ENCODE results near the gene RXRA.

The RXRA gene

GRCh38 chr9:134359493-134360179, 33.4 kb downstream of the RXRA start:
- no peaks in the 10 kb centered on the region for H3K27me3 ChIP-seq (ENCODE audit: control insufficient read depth, insufficient read depth, low read length)
- TF ChIP-seq CTCF (IDR thresholded peaks at IDR 0.05) = no peak
- H3K79me2 ChIP-seq = peaks cover 38% of the 10 kb centered on the region
- peak overlapping the region; percentile 86 for H3K27ac ChIP-seq
- no peak overlapping the region for H3K4me3 ChIP-seq (ENCODE audit: low read depth, low read length)
- peaks cover 74% of the 10 kb centered on the region for H3K4me1 ChIP-seq
- H3K9me3 ChIP-seq (ENCODE audit: control insufficient read depth, low read length) = no peaks in the 10 kb centered on the region
- H2AFZ ChIP-seq = no peak overlapping the region
- peak overlapping the region; percentile 35 for H3K4me2 ChIP-seq (ENCODE audit: low read length)
- no peak overlapping the region for H3K9ac ChIP-seq
- no peaks in the 10 kb centered on the region for H3K36me3 ChIP-seq (ENCODE audit: control insufficient read depth, insufficient read depth, low read length)

GRCh38 chr9:134360180-134360759, 34.0 kb downstream of the RXRA start:
- H3K4me1 ChIP-seq = peaks cover 74% of the 10 kb centered on the region
- peak; percentile 34 for TF ChIP-seq CTCF (IDR thresholded peaks at IDR 0.05)
- H3K4me3 ChIP-seq (ENCODE audit: low read depth, low read length) = no peak overlapping the region
- no peaks in the 10 kb centered on the region for H3K36me3 ChIP-seq (ENCODE audit: control insufficient read depth, insufficient read depth, low read length)
- H3K4me2 ChIP-seq (ENCODE audit: low read length) = peak overlapping the region; percentile 48
- H3K79me2 ChIP-seq = peaks cover 38% of the 10 kb centered on the region
- H3K9ac ChIP-seq = no peak overlapping the region
- peak overlapping the region; percentile 86 for H3K27ac ChIP-seq
- no peaks in the 10 kb centered on the region for H3K27me3 ChIP-seq (ENCODE audit: control insufficient read depth, insufficient read depth, low read length)
- H2AFZ ChIP-seq = no peak overlapping the region
- H3K9me3 ChIP-seq (ENCODE audit: control insufficient read depth, low read length) = no peaks in the 10 kb centered on the region

- H3K9ac ChIP-seq = no peak overlapping the region
- H3K9me3 ChIP-seq (ENCODE audit: control insufficient read depth, low read length) = no peaks in the 10 kb centered on the region
- no peaks in the 10 kb centered on the region for H3K27me3 ChIP-seq (ENCODE audit: control insufficient read depth, insufficient read depth, low read length)
- peak overlapping the region; percentile 28 for H3K4me3 ChIP-seq (ENCODE audit: low read depth, low read length)
- peak overlapping the region; percentile 48 for H3K4me2 ChIP-seq (ENCODE audit: low read length)
- peaks cover 74% of the 10 kb centered on the region for H3K4me1 ChIP-seq
- TF ChIP-seq CTCF (IDR thresholded peaks at IDR 0.05) = no peak
- peak overlapping the region; percentile 86 for H3K27ac ChIP-seq
- H3K79me2 ChIP-seq = peaks cover 38% of the 10 kb centered on the region
- H2AFZ ChIP-seq = no peak overlapping the region
- H3K36me3 ChIP-seq (ENCODE audit: control insufficient read depth, insufficient read depth, low read length) = no peaks in the 10 kb centered on the region
Measured at GRCh38 chr9:134360897-134361296, 34.6 kb downstream of the RXRA start.

GRCh38 chr9:134361426-134361825, 35.2 kb downstream of the RXRA start:
- H3K27ac ChIP-seq = peak overlapping the region; percentile 86
- peaks cover 73% of the 10 kb centered on the region for H3K4me1 ChIP-seq
- H3K27me3 ChIP-seq (ENCODE audit: control insufficient read depth, insufficient read depth, low read length) = no peaks in the 10 kb centered on the region
- peaks cover 38% of the 10 kb centered on the region for H3K79me2 ChIP-seq
- no peak overlapping the region for H3K9ac ChIP-seq
- H3K36me3 ChIP-seq (ENCODE audit: control insufficient read depth, insufficient read depth, low read length) = no peaks in the 10 kb centered on the region
- H3K4me2 ChIP-seq (ENCODE audit: low read length) = peak overlapping the region; percentile 40
- TF ChIP-seq CTCF (IDR thresholded peaks at IDR 0.05) = no peak
- H3K9me3 ChIP-seq (ENCODE audit: control insufficient read depth, low read length) = no peaks in the 10 kb centered on the region
- no peak overlapping the region for H2AFZ ChIP-seq
- peak overlapping the region; percentile 28 for H3K4me3 ChIP-seq (ENCODE audit: low read depth, low read length)

Data from parathyroid adenoma (tissue), 2 donors.